NCI-H82 treated with DMSO at 0.1 percent for 48 hours (cell line): ENCODE measurements around the gene MAGEA8.
"Not testable (repeated sequence)": the region's sequence is repeated elsewhere in the genome, so short reads cannot be mapped to it uniquely, and the experiment has no call there.

ENCODE experiments used
- DNase-seq: peaks from one replicate; lab custom pipeline; 2025; ENCODE audit not compliant: unreplicated experiment; lab: John Stamatoyannopoulos, UW

MAGEA8 gene

DNA sequence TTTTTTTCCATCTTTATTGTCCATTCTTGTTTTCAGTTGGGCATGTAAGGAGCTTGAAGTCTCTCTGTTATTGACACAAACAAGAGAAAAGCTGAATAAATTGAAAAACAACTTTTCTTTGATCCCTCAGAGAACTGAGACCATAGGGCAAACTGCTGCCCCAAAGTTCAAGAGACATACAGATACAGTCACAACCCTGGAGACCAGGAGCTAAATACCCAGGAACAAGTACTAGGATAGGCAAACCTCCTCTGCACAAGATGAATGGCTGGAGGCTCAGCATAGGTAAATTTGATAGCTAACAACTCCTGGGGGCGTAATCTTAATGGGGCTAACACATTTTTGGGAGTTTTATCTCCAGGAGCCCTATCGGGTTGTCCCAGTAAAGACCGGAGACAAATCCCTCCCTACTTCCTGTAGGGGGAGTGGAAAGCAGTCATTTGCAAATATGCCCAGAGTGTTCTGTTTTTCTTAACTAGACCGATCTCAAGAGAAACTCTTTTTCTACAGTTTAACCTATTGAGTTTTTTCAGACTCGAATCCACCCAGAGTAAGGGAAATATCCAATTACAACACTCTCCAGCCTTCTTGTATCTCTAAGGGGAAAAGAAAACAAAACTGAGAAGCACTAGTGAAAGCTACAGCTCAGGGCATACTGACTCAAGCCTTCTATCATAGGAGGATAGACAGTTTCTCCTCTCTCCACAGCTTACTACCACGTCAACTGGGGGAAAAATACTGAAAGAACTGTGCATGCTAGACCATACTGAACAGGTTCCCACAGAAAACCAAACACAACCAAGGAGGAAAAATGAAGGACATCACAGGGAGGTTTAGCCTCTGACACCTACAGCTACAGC is 23.1 kb downstream of the MAGEA8 start:
- DNase-seq, result no peak

DNA sequence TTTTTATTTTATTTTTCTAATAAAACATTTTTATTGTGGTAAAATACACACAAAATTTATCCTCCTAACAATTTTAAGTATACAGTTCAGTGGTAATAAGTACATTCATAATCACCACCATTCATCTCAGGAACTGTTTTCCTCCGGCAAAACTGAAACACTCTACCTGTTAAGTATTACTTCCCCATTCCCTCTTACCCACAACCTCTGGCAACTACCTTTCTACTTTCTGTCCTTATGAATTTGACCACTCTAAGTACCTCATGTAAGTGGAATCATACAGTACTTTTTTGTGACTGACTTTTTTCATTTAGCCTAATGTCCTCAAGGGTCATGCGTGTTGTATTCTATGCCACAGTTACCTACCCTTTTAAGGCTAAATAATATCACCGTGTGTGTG is 27.3 kb downstream of the MAGEA8 start:
- DNase-seq, result no peak

- no peak for DNase-seq
Observed at GRCh38 chrX:149908727-149909126, 27.7 kb downstream of the MAGEA8 start.

GRCh38 chrX:149909324-149910177 is 28.6 kb downstream of the MAGEA8 start:
- DNase-seq, result no peak

- no peak for DNase-seq
Observed at GRCh38 chrX:149910178-149910695, 29.3 kb downstream of the MAGEA8 start.

DNA sequence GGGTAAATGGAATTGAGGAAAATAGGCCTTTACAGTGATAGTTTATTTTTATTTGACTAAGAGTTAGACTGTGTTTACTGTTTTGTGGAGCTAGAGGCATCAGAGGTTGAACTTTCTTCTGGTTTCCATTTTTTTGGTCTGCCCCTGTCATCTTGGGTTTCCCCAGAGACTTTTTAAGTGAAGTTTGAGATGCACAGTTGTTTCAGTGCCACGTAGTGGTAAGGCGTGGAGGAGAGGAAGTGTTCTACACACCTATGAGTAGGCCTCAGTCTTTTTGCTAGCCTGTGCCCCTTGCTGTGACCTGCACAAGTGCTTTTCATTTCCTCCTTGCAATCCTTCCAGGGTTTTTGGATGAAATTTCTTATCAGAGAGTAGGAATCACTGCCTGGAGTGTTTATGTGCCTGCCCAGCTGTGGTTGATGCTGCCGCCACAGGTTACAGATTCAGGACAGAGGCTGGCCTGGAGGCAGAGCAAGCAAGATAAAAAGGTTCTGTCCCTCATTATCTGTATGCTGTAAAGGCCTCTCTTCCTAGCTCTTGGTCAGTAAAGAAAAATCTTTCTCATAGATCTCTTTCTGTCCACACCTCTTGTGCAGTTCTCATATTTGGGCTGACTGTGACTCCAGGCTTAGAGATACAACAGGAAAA is 35.9 kb downstream of the MAGEA8 start:
- no peak for DNase-seq

DNA sequence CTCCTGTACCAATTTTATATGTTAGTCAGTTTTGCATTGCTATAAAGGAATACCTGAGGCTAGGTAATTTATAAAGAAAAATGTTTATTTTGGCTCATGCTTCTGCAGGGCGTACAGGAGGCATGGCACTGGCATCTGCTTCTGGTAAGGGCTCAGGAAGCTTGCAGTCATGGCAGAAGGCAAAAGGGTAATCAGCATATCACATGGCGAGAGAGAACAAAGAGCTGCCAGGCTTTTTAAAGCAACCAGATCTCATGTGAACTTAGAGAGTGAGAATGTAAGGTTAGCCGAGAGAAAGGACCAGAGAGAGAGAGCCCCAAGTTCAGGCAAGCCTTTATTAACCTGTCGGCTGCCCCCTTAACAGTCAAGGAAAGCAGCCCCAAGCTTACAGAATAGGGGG is 42.9 kb downstream of the MAGEA8 start:
- DNase-seq, result not testable (repeated sequence)

GRCh38 chrX:149924434-149924833 is 43.5 kb downstream of the MAGEA8 start:
- not testable (repeated sequence) for DNase-seq

DNA sequence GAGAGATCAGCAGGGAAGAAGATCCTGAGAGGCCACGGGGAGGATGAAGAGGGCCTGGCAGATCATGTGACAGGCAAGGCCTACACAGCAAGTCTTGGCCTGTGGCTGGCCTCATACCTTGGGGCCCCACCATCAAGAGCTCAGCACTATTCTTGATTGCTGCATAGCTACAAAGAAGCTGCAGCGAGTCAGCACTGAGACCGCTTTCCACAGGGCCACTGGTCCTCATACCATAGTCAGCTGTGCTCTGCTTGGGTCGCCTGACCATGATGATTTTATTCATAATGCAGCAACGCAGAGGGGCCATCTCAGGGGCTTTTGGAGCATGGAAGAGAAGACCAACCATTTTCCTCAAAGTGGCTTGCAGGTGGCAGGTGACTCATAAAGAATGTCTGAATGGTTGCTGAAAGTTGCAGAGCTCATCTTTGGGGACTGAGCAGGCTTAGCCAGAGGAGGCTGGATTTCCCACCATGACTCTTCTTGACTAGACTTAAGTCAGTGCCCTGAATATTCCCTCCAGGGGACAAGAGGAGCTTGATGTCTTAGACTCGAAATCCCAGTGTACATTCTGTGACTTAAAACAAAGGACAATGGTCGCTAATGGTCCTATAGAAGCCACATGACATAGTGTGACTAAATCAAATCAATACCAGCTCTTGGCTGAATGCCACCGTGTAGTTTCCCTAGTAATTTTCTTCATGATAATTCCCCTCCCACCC is 46.4 kb downstream of the MAGEA8 start:
- not testable (repeated sequence) for DNase-seq

- DNase-seq, result not testable (repeated sequence)
Observed at GRCh38 chrX:149927964-149928258, 46.9 kb downstream of the MAGEA8 start.

DNA sequence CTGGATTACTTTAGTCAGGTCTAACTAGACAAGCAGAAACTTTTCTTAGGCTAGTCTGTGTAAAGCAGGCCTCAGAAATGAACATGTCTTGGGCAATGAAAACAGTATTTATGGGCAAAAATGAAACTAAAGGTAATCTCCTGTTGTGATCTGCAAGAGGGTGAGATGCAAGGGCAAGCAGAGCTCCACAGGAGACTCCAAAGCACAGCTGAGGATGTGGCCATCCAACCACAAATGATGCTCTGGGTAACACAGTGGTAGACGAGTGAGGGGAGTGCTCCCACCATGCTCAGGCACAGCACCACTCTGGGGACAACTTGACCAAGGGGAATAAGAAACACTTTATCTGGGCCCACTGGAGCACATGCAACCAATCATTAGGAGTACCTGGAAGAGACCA is 47.7 kb downstream of the MAGEA8 start:
- not testable (repeated sequence) for DNase-seq

DNA sequence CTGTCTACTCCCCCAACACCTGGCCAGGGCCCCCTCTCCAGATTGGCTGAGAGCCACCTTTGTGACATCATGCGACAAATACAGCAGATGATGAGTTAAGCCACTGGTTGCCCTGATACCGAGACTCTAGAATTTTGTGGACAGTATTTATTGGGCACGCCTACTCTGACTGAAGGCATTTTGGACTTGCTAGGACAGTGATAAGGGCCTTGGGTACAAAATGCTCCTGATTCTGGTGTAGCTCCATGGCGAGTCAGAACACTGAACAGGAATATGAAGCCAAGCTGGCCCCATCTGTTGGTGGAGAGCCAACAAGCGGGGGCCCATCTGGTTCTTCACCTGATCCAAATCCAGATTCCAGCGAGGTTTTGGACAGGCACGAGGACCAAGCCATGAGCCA is 48.4 kb downstream of the MAGEA8 start, which contains the start of gene HSFX4:
HSFX4 (plus strand) TSS at position 174 of the 400 bp plus-strand sequence; CDS start at position 246, 72 bp downstream.
- not testable (repeated sequence) for DNase-seq

DNA sequence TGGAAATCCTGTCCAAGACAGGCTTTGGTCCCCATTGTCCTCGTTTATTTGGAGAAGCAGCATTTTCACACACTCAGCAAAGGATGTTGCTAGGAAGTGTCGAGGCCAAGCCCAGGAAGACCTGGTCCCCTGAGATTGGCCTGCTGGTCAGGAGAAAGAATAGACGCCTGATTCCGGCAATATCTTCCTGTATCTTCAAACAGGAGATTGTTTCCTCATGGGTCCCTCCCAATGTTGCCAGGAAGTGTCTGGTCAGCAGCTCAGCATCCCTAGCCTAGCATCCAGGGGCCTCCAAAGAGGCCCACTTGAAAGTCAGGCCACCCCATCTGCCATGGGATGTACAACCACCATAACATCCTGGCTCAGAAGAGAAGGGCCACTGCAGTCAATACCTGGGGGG is 50.4 kb downstream of the MAGEA8 start:
- not testable (repeated sequence) for DNase-seq

GRCh38 chrX:149932150-149932549 is 51.2 kb downstream of the MAGEA8 start:
- not testable (repeated sequence) for DNase-seq

GRCh38 chrX:149932970-149933369 is 52.0 kb downstream of the MAGEA8 start:
- DNase-seq, result not testable (repeated sequence)

DNA sequence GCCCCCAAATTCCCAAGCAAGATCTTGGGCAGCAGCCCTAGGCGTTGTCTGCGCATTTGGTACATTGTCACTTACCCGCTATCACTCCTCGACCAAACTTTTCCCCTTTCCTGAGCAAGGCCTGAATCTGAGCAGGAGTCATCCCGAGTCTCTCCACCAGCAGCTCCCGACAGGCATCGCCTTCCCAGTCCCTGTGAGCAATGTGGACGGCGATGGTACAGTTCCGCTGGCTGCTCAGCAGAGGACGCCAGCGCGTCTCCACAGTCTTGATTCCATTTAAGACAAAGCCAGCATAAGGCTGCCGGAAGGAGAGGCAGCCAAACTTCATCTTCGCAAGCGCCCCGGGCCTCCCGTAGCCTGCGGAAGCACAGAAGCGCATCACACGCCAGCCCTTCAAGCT is 52.6 kb downstream of the MAGEA8 start:
- DNase-seq, result not testable (repeated sequence)
